Activated CD4-positive, CD25-positive, alpha-beta regulatory T cell (primary cell): ENCODE measurements around the gene XAF1.
"Not testable (repeated sequence)": the region's sequence is repeated elsewhere in the genome, so short reads cannot be mapped to it uniquely, and the experiment has no call there.

Experiments
- DNase-seq, 4 experiments: peaks; one replicate each; lab custom pipeline; 2025; lab: John Stamatoyannopoulos, UW

Gene XAF1

GRCh38 chr17:6753546-6753945 lies 2.3 kb upstream of the XAF1 start:
- DNase-seq, result no peak

- DNase-seq, result no peak
Measured at GRCh38 chr17:6755281-6755680, 565 bp upstream of the XAF1 start.

- DNase-seq, result no peak
Measured at GRCh38 chr17:6756425-6757031, 682 bp downstream of the XAF1 start.

GRCh38 chr17:6757747-6758146 lies 1.9 kb downstream of the XAF1 start:
- no peak for DNase-seq

- no peak for DNase-seq
Measured at GRCh38 chr17:6761779-6762178, 5.9 kb downstream of the XAF1 start.

- no peak for DNase-seq
Measured at GRCh38 chr17:6768447-6768846, 12.6 kb downstream of the XAF1 start.

- no peak for DNase-seq
Measured at GRCh38 chr17:6772016-6772415, 16.2 kb downstream of the XAF1 start.

GRCh38 chr17:6774906-6775305 lies 19.1 kb downstream of the XAF1 start:
- DNase-seq, result not testable (repeated sequence)

- no peak for DNase-seq
Measured at GRCh38 chr17:6775871-6776405, 20.1 kb downstream of the XAF1 start, which contains the start of gene FBXO39. FBXO39 (plus strand) TSS chr17:6776215; CDS start chr17:6779869, 3,654 bp downstream.

- no peak for DNase-seq
Measured at GRCh38 chr17:6779411-6779810, 23.6 kb downstream of the XAF1 start.

- no peak for DNase-seq
Measured at GRCh38 chr17:6780001-6780400, 24.2 kb downstream of the XAF1 start.

GRCh38 chr17:6780886-6781285 lies 25.0 kb downstream of the XAF1 start:
- no peak for DNase-seq

- no peak for DNase-seq
Measured at GRCh38 chr17:6782244-6782643, 26.4 kb downstream of the XAF1 start.

GRCh38 chr17:6786618-6787017 lies 30.8 kb downstream of the XAF1 start:
- DNase-seq, result no peak

GRCh38 chr17:6787081-6787693 lies 31.3 kb downstream of the XAF1 start:
- no peak for DNase-seq

- DNase-seq, result no peak
Measured at GRCh38 chr17:6789146-6789545, 33.3 kb downstream of the XAF1 start.

- no peak for DNase-seq
Measured at GRCh38 chr17:6793748-6794493, 38.1 kb downstream of the XAF1 start.

GRCh38 chr17:6796017-6796886 lies 40.4 kb downstream of the XAF1 start:
- DNase-seq, result no peak

- DNase-seq, result no peak
Measured at GRCh38 chr17:6796887-6797490, 41.1 kb downstream of the XAF1 start.

GRCh38 chr17:6797718-6798351 lies 42.0 kb downstream of the XAF1 start:
- no peak for DNase-seq

- DNase-seq, result no peak
Measured at GRCh38 chr17:6799738-6800137, 43.9 kb downstream of the XAF1 start.
